Measurements from ENCODE around the gene SASH1.

- no peak for TF ChIP-seq CTCF (IDR thresholded peaks at IDR 0.05)
- TF ChIP-seq POLR2A (IDR thresholded peaks at IDR 0.05) = no peak
- TF ChIP-seq EP300 (IDR thresholded peaks at IDR 0.05) = no peak
Observed at GRCh38 chr6:148445620-148446019, 103.0 kb downstream of the SASH1 start.

All from tibial nerve (tissue), 4 donors.